ENCODE data around the gene PLPP4.

- no peak for TF ChIP-seq EP300 (IDR thresholded peaks at IDR 0.05)
- no peak for TF ChIP-seq POLR2A (IDR thresholded peaks at IDR 0.05)
Measured at GRCh38 chr10:120557311-120557710, 100.3 kb downstream of the PLPP4 start.
